Measurements from ENCODE around the gene TMEM178B.
"Not testable (repeated sequence)": the region's sequence is repeated elsewhere in the genome, so short reads cannot be mapped to it uniquely, and the experiment has no call there.

Gene TMEM178B

DNA sequence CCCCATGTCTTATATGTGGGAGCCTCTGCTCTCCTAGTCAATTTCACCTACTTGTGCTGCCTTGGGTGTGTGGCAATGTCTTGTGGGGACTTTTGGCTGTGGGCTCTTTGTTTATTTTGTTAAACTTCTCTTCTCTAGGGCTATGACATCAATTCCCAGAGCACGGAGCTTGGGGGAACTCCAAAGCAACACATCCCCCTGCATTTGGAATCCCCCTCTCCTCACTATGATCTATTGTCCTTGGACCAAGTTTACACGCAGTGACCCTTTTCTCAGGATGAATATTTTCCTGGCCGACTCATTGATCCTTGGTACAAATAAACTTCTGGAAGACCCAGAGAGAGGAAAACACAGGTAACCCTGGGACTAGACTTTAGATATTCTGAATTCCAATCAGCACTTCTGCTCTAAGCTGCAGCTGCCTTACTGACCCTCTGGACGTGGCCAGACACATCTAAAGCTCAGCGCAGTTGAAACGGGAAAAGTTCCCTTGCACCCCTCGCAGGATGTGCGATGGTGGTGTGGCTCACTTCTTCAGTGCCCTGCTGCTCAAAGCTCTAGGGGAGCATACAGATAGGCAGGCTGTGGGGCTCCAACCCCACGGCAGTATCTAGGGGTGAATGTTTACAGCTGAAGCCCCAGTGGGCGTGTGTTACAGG lies 110.8 kb downstream of the TMEM178B start:
- DNase-seq (ENCODE audit: low spot score) = no peak

DNA sequence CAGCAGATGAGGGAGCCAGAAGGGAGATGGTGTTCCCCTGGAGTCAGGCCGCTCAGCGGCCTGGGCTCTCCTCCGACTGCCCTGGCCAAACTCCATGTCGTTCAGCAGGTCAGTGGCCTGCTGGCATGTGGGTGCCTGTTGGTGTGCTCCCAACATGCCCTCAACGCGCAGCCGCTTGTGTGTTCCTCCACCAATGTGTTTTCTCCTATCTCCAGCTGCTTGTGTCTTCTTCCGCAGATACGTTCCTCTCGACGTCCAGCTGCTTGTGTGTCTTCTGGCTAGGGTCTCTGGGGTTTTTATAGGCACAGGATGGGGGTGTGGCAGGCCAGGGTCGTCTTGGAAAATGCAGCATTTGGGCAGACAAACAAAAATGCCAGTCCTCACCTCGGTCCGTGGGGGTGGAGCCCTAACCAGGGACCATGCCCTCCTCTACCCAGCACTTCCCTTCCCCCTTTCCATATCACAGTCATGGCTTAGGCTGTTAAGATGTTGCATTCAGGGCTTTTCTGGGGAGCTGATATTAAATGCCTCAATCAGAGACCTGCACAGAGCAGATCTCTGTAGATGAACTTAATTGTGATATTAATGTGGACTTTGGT lies 111.6 kb downstream of the TMEM178B start:
- DNase-seq (ENCODE audit: low spot score) = no peak

DNA sequence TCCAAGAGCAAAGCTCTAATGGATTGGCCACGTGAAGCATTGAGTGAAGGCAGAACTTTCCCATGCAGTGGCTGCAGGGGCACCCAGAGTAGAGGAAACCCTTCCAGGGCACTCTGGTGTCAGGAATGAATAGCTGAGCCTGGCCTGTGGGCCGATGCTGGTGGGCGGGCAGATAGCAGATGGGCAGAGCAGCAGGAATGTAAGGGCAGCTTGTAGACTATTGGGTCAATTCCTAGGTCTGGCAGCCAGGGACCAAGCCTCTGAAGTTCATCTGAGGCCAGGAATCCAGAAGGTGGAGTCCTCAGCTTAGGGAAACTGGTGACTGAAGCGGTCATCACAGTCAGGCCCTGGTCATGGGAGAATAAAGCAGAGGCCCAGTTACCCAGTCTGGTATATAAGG lies 115.4 kb downstream of the TMEM178B start:
- DNase-seq (ENCODE audit: low spot score) = no peak

DNA sequence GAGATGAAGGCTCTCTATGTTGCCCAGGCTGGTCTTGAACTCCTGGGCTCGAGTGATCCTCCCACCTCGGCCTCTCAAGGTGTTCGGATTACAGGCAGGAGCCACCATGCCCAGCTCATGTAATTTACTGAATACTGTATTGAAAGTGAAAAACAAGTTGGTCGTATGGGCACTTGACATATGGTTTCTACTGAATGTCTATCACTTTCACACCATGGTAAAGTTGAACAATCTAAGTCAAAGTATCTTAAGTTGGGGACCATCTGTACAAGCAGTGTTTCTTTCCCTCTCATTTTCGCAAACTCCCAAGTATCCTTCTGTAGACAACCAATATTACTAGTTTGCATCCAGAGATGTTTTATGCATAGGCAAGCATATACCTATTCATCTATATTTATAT lies 116.6 kb downstream of the TMEM178B start:
- no peak for DNase-seq (ENCODE audit: low spot score)

DNA sequence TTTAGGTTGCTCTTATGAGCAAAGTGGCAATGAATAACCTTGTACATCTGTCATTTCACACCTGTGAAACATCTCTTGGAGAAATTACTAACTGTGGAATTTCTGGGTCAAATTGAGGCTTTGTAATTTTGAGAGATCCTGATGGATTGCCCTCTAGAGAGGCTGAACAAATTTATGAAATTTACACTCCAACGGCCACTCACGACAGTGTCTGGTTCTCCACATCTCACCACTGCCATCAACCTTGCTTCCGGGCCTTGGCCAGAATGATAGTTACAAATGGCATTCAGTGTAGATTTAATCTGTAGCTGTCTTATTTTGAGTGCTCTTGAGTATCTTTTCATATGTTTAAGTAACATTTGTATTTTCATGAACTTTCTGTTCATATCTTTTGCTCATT lies 117.4 kb downstream of the TMEM178B start:
- DNase-seq (ENCODE audit: low spot score) = no peak

DNA sequence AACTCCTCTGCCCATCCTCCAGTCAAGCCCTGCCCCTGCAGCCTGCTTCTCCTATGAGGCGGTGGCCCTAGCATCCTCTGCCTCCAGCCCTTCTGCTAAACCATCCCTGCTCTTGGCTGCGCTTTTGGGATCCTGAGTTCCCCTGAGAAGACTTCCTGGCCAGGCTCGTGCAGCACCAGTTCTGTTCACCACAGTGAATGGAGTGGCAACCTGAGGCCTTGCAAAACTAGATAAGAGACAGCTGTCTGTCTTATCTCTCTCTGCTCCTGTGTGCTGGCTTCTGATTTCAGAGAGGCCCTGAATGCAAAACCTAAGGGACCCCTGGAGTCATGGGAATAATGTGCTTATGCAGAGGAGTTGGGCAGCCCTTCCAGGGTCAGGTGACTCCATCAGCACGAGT lies 119.2 kb downstream of the TMEM178B start:
- no peak for DNase-seq (ENCODE audit: low spot score)

DNA sequence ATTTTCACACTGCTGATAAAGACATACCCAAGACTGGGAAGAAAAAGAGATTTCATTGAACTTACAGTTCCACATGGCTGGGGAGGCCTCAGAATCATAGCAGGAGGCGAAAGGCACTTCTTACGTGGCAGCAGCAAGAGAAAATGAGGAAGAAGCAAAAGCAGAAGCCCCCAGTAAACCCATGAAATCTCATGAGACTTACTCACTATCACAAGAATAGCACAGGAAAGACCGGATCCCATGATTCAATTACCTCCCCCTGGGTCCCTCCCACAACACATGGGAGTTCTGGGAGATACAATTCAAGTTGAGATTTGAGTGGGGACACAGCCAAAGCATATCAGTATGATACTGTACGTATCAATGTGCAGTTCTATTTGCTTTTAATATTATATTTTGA lies 121.9 kb downstream of the TMEM178B start:
- not testable (repeated sequence) for DNase-seq (ENCODE audit: low spot score)

DNA sequence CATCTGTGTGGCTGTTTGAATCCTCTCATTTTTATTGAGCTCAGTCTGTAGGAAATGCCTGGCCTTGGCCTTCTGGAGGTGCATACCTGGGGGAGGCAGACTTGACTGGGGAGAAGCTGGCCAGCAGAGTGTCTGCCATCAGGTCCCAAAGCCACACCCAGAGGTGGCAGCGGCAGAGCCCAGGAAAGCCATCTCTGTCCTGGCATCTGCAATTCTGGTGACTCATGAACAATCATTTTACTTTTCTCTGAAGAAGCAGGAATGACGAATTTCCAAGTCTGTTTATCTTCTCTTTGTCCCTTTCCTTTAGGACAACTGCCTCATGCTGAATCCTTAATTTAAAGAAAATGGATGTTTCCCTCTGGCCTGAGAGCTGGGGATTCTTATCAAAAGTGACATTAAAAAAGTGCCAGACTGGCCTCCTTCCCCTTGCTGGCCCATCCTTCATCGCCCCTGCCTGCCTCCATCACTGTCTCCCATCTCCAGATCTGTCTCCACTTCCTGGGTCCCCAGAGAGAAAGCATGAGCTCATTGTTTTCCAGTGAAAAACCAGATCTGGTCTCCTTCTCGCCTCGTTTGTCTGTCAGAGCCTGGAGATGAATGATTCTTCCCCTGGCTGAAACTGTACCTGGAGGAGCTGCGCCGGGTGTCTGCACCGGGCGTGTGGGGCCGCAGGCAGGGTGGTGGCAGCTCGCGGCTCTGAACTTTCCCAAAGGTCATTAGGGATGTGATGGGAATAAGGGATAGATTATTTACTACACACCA lies 124.5 kb downstream of the TMEM178B start:
- no peak for DNase-seq (ENCODE audit: low spot score)

DNA sequence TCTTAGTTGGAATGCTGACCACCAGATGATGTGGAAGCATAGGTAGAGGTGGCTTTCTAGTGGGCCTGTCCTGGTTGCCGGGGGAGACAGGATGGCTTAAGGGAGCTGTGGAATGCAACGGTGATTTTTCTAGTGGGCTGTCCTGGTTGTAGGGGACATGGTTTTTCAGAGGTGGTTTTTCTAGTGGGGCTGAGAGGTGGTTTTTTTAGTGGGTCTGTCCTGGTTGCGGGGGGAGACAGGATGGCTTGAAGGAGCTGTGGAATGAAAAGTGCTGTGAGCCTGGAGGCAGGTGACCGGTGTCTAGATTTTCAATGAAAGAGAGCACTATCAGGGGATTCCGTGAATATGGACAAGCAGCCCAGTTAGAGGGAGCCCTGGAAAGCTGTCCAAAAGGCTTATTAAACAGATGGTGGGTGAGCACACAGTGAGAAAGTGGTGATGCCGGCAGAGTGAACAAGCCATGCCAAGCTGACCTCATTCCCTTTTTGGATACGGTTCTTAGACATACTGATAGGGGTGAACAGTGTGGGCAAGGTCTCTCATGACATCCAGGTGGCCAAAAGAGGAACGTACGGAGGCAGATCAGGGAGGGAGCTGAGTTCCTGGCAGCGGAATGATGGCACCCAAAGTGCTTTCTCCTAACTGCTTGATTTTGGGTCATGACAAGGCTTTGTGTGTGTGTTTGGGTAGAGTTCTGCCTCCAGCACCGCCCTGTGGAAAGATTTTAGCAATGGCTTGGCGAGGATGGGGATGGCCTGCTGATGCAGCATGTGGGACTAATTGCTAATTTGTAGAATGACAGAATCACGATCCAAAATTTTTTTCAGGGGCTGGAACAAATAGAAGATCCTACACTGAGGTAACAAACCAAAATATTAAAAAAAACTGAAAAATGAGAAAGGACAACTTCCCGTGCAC lies 126.6 kb downstream of the TMEM178B start:
- no peak for DNase-seq (ENCODE audit: low spot score)

DNA sequence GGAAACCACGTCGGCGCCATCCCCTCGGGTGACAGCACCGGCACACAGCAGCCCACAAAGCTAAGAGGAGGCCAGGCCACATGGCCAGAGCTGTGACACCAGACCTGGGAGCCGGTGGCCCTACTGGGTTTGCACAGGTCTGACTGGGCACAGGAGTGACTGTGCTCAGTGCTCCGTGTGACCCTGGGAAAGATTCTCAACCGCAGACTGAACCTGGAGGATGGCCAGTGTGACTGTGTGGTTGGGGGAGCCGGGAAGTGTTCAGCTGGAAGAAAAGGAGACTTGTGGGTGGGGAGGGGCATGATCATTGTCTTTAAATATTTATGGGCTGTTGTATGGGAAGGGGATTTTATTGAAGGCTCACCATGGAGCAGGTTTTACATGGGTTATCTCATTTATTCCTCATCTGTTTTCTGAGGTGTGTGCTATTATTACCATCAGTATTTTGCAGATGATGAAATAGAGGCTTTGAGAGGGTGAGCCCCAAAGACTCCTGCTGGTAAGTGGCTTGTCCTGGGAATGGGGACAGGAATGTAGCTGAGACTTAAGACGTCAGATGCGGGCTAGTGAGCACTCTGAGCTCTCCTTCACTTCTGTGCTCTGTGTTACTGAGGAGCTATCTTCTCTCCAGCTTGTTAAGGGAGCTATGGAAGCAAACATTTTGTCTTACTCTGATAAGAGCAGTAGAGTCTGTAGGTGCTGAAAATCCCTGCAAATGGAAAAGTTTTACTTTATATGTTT lies 127.5 kb downstream of the TMEM178B start:
- DNase-seq (ENCODE audit: low spot score) = no peak

DNA sequence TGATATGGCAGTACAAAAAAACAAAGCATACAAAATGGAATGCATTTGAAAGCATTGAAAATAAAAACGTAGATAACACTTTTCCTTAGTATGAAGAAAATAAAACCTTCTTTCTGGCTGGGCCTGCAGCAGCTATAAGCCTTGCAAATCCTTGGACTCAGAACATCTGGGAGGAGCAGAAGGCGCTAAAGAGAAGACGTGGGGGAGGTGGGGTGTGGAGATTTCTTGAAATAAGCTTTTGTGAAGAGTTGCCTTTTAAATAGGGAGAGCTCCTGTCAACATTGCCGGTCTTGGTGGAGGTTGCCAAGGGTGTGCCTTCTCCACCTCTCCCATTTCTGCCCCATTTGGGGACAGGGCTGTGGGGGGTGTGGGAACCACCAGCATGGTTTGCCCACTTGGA lies 128.7 kb downstream of the TMEM178B start:
- DNase-seq (ENCODE audit: low spot score) = no peak

DNA sequence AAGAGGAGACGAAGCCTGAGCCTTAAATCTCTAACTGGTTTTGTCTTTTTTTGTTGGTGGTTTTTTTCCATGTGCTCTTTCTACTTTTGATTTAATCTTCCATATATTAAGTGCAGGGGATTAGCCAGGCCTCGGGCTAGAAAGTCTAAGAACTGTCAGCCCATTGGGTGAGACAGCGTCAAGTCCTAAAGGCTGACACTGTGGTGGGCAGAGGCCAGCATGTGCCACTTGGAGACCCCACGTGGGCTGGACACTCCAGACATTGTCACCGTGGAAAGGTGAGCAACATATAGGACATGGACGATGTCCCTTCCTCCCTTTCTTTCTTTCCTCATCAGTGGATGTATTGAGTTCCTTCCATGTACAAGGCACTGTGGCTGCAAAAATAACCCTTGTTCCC lies 129.3 kb downstream of the TMEM178B start:
- no peak for DNase-seq (ENCODE audit: low spot score)

DNA sequence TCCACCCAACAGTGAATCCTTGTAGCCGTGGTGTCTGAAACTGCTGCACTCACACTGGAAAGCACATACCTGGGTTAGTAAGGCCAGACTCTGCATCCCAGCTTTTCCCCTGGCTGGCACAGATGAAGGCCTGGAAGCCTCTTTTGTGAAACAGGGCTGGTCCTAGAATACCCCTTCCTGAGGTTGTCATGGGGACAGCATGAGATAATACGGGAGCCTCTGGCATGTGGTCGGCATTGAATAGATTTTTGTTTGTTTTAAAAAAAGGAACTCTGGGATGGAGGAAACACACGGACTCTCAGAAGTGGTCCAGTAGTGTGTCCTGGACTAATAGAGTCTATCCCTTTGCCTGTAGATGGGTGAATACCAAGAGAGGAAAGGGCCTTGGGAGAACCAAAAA lies 129.7 kb downstream of the TMEM178B start:
- no peak for DNase-seq (ENCODE audit: low spot score)

DNA sequence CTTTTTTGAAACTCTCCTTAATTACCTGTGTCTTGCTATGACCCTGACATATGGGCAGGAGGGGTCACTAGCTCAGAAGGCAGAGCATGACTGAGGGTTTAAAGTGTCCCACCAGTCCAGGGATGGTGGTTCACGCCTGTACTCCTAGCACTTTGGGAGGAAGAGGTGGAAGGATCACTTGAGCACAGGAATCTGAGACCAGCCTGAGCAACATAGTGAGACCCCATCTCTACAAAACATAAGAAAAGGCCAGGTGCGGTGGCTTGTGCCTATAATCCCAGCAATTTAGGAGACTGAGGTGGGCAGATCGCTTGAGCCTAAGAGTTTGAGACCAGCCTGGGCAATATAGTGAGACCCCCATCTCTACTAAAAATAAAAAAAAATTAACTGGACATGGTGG lies 133.8 kb downstream of the TMEM178B start:
- DNase-seq (ENCODE audit: low spot score) = no peak

DNA sequence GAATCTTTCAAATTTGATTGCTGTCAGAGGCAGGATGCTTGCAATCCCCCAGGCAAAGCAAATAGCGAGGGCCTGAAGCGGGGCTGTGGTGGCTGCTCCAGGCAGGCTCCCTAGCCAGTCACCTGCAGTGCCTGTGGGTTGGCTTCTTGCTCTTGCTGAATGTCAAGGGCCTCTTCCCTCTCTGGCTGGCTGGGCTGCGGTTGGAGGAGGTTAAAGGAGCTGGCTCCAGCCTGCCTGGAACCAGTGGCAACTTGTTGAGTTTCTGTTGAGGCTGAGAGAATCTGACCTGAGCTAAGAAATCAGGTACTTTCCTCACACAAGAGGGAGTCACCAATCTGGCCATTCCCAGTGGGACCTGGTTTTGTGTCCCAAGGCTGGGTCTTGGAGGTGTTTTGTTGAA lies 134.7 kb downstream of the TMEM178B start:
- DNase-seq (ENCODE audit: low spot score) = no peak

DNA sequence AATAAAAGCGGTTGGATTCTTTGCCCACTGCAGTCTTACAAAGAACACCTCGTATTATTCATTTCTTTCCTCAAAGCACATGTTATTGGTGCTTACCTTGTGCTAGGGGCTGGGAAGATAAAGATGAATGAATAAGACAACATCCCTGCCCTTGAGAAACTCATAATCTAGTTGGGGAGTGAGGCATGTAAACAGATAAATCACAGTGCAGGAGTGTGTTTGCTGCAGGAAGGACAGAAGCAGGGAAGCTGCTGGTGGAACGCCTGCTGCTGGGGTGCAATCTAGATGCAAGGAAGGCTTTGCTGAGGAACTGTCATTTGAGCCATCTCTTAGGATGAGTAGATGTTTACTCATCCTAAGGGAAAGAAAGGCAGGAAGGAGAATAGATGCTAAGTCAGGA lies 135.6 kb downstream of the TMEM178B start:
- DNase-seq (ENCODE audit: low spot score) = no peak

DNA sequence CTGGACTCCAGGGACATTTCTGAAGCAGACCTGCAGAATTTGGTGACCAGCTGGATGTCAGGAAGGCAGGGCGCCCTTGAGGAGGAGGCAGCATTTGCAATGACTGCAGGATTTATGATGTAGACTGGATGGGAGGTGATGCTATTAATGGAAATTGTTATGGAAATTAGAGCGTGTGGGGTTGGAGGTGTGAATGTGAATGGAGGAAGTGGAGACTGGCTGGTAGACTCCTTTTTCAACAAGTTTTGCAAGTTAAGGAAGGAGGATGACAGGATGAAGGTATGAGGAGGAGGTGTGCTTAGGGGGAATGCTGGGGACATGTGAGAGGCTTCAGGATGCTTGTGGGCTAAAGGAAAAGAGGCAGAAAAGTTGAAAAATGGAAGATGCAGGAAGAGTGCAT lies 137.0 kb downstream of the TMEM178B start:
- DNase-seq (ENCODE audit: low spot score) = no peak

DNA sequence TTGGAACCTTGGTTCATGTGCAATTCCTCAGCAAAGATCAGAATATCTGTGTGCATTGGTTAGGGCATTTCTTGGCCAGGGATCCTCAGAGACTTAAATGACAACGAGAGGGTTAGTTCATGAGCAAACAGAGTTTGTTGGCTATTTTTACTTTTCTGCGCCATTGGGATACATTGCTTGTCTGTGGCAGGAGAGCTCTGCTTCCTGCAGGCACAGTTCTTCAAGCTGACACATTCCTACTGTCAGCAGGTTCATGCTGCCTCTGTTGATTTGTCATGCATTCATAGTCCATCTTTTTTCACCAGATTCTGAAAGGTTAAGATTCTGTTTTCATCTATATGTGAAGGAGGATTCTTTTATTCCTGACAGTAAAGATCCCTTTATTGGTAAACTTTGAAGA lies 139.4 kb downstream of the TMEM178B start:
- DNase-seq (ENCODE audit: low spot score) = no peak

DNA sequence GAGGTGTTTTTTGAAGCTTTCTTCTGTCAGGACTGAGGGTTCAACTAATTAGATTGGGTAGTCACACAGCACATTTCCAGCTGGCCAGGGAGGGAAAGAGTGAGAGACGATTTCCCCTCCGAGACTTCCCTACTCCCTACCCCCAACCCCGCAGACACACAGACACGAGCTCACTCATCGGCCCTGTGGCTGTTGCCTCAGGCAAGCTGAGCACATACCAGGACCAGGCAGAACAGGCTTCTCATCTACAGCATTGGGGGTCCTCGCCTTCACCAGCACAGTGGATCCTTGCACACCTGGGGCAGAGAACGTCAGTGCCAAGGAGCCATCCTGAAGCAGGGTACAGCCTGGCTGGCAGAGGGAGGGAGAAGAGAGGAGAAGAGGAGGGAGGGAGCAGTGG lies 144.1 kb downstream of the TMEM178B start:
- DNase-seq (ENCODE audit: low spot score) = no peak

DNA sequence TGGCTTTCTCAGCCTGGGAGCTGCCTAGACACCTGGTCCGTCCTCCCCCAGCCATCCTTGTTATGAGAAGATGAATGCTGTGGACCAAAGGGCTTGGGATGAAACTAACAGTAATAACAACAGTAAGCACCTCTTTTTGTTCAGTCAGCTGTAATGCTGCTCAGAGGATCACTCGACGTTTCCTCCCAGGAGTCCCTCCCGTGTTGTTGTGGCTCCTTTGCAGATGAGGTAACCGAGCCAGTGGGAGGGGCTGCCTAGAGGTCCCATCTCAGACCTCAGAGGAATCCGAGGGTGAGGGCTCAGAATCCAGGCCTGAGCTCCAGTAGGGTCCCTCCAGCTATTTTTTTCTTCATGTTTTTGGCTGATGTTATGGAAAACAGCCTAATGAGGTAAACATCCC lies 145.1 kb downstream of the TMEM178B start:
- no peak for DNase-seq (ENCODE audit: low spot score)

DNA sequence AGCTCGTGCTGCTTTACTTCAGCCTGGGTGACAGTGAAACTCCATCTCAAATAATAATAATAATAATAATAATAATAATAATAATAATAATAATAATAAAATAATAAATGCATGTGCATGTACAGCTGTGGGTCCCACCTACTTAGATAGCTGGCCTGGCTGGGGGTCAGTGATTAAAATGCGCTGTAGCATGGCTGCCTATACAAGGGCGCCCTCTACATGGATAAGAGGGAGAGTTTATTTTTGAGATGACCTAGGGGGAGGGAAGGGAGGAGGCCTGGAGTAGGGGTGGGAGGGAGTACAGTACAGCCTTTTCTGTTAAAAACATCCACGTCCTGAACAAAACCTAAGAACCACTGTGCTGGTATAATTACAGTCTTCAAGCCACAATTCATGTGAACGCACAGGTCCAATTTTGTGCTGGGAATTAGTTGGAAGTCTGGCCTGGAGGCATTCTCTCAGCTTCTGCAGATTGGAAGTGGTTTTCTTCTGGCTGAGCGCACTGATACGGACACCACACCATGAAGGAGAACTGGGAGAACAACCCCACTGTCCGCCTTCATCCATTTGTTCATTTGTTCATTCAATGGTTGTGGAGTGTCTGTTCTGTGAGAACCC lies 146.5 kb downstream of the TMEM178B start:
- DNase-seq (ENCODE audit: low spot score) = peak; percentile 66

All from HuH-7 (cell line).